ENCODE measurements around the gene ATP9B. TPM values are rescaled to one million over a fixed set of nuclear protein-coding genes. Genes with fewer than 3 reads are reported as not detected.

Gene ATP9B
- total RNA-seq, 1 experiment from 2014 or later = 25.5 TPM

- H3K27me3 Mint-ChIP-seq (ENCODE audit: insufficient read depth, unreplicated experiment) = no peaks in the 10 kb centered on the region
- H3K36me3 Mint-ChIP-seq (ENCODE audit: insufficient read depth, unreplicated experiment) = peaks cover 15% of the 10 kb centered on the region
- intact Hi-C loops (cut with micrococcal nuclease) = no loop called here
- H3K4me3 Mint-ChIP-seq (ENCODE audit: unreplicated experiment) = no peak overlapping the region
- H3K27ac Mint-ChIP-seq (ENCODE audit: low read depth, unreplicated experiment) = no peak overlapping the region
- H3K4me1 Mint-ChIP-seq (ENCODE audit: insufficient read depth, unreplicated experiment) = no peaks in the 10 kb centered on the region
- no peaks in the 10 kb centered on the region for H3K9me3 Mint-ChIP-seq (ENCODE audit: unreplicated experiment)
- TF ChIP-seq CTCF (IDR thresholded peaks at IDR 0.05; ENCODE audit: unreplicated experiment) = no peak
- peak; percentile 5 for DNase-seq (ENCODE audit: unreplicated experiment)
- POLR2A ChIA-PET = no interaction called here
- BruUV-seq (replicated peaks) = no TSS peak
- CTCF ChIA-PET = no interaction called here
These were observed 142.7 kb downstream of the ATP9B start for GRCh38 chr18:79211844-79212243.

- no TSS peak for BruUV-seq (replicated peaks)
- no peaks in the 10 kb centered on the region for H3K4me1 Mint-ChIP-seq (ENCODE audit: insufficient read depth, unreplicated experiment)
- H3K36me3 Mint-ChIP-seq (ENCODE audit: insufficient read depth, unreplicated experiment) = peaks cover 19% of the 10 kb centered on the region
- H3K27me3 Mint-ChIP-seq (ENCODE audit: insufficient read depth, unreplicated experiment) = no peaks in the 10 kb centered on the region
- intact Hi-C loops (cut with micrococcal nuclease) = no loop called here
- no peak for DNase-seq (ENCODE audit: unreplicated experiment)
- TF ChIP-seq CTCF (IDR thresholded peaks at IDR 0.05; ENCODE audit: unreplicated experiment) = no peak
- H3K4me3 Mint-ChIP-seq (ENCODE audit: unreplicated experiment) = no peak overlapping the region
- ChIA-PET POLR2A (no interaction called here), CTCF (no interaction called here)
- no peak overlapping the region for H3K27ac Mint-ChIP-seq (ENCODE audit: low read depth, unreplicated experiment)
- no peaks in the 10 kb centered on the region for H3K9me3 Mint-ChIP-seq (ENCODE audit: unreplicated experiment)
These were observed 144.9 kb downstream of the ATP9B start for GRCh38 chr18:79214056-79214455.

GRCh38 chr18:79216176-79216575 lies 147.0 kb downstream of the ATP9B start:
- TF ChIP-seq CTCF (IDR thresholded peaks at IDR 0.05; ENCODE audit: unreplicated experiment) = no peak
- no peaks in the 10 kb centered on the region for H3K4me1 Mint-ChIP-seq (ENCODE audit: insufficient read depth, unreplicated experiment)
- DNase-seq (ENCODE audit: unreplicated experiment) = no peak
- no peak overlapping the region for H3K4me3 Mint-ChIP-seq (ENCODE audit: unreplicated experiment)
- H3K9me3 Mint-ChIP-seq (ENCODE audit: unreplicated experiment) = no peaks in the 10 kb centered on the region
- no TSS peak for BruUV-seq (replicated peaks)
- ChIA-PET CTCF (no interaction called here), POLR2A (no interaction called here)
- intact Hi-C loops (cut with micrococcal nuclease) = no loop called here
- no peak overlapping the region for H3K27ac Mint-ChIP-seq (ENCODE audit: low read depth, unreplicated experiment)
- peaks cover 13% of the 10 kb centered on the region for H3K36me3 Mint-ChIP-seq (ENCODE audit: insufficient read depth, unreplicated experiment)
- no peaks in the 10 kb centered on the region for H3K27me3 Mint-ChIP-seq (ENCODE audit: insufficient read depth, unreplicated experiment)

- BruUV-seq (replicated peaks) = no TSS peak
- ChIA-PET POLR2A (no interaction called here), CTCF (interaction anchor here (0.6 kb wide), 2 partner anchors 934 to 1489 kb away, joined by 3 to 4 read pairs; no protein-coding TSS in a partner anchor)
- intact Hi-C loops (cut with micrococcal nuclease) = no loop called here
- no peak overlapping the region for H3K4me3 Mint-ChIP-seq (ENCODE audit: unreplicated experiment)
- no peak for DNase-seq (ENCODE audit: unreplicated experiment)
- no peak overlapping the region for H3K27ac Mint-ChIP-seq (ENCODE audit: low read depth, unreplicated experiment)
- H3K4me1 Mint-ChIP-seq (ENCODE audit: insufficient read depth, unreplicated experiment) = no peaks in the 10 kb centered on the region
- peaks cover 13% of the 10 kb centered on the region for H3K36me3 Mint-ChIP-seq (ENCODE audit: insufficient read depth, unreplicated experiment)
- no peaks in the 10 kb centered on the region for H3K9me3 Mint-ChIP-seq (ENCODE audit: unreplicated experiment)
- no peak for TF ChIP-seq CTCF (IDR thresholded peaks at IDR 0.05; ENCODE audit: unreplicated experiment)
- no peaks in the 10 kb centered on the region for H3K27me3 Mint-ChIP-seq (ENCODE audit: insufficient read depth, unreplicated experiment)
These were observed 148.9 kb downstream of the ATP9B start for GRCh38 chr18:79217979-79218604.
